Mucosa of stomach (tissue), 1 donor: ENCODE measurements around the gene FLRT2.

Source experiments
- H3K27me3 ChIP-seq: one replicate; pipeline ENCODE4 v1.7.0; 2013; ENCODE audit warnings: mild to moderate bottlenecking, low read length; ENCODE audit not compliant: control insufficient read depth, insufficient read depth
- H3K36me3 ChIP-seq: one replicate; pipeline ENCODE4 v1.7.0; 2013; ENCODE audit warnings: low read length; ENCODE audit not compliant: control insufficient read depth, insufficient read depth
- H3K4me1 ChIP-seq: one replicate; pipeline ENCODE4 v1.7.0; 2013; ENCODE audit warnings: mild to moderate bottlenecking, low read length; ENCODE audit not compliant: control insufficient read depth, insufficient read depth
- H3K4me3 ChIP-seq: one replicate; pipeline ENCODE4 v1.7.0; 2013; ENCODE audit warnings: low read length
- H3K9ac ChIP-seq: one replicate; pipeline ENCODE4 v1.7.0; 2013; ENCODE audit warnings: mild to moderate bottlenecking, low read length, moderate library complexity
- H3K9me3 ChIP-seq: one replicate; pipeline ENCODE4 v1.7.0; 2013; ENCODE audit warnings: mild to moderate bottlenecking, low read length, moderate library complexity; ENCODE audit not compliant: control insufficient read depth
- donor health status: Pancreatic carcinoma.

Gene FLRT2

GRCh38 chr14:85587151-85587711 lies 57.3 kb downstream of the FLRT2 start:
- H3K36me3 ChIP-seq: no peaks in the 10 kb centered on the region
- no peaks in the 10 kb centered on the region for H3K9me3 ChIP-seq
- no peak overlapping the region for H3K9ac ChIP-seq
- no peaks in the 10 kb centered on the region for H3K4me1 ChIP-seq
- no peak overlapping the region for H3K4me3 ChIP-seq
- no peaks in the 10 kb centered on the region for H3K27me3 ChIP-seq

- H3K36me3 ChIP-seq: no peaks in the 10 kb centered on the region
- no peaks in the 10 kb centered on the region for H3K27me3 ChIP-seq
- no peaks in the 10 kb centered on the region for H3K4me1 ChIP-seq
- no peak overlapping the region for H3K4me3 ChIP-seq
- no peaks in the 10 kb centered on the region for H3K9me3 ChIP-seq
- H3K9ac ChIP-seq: no peak overlapping the region
Observed at GRCh38 chr14:85590784-85591183, 60.8 kb downstream of the FLRT2 start.

GRCh38 chr14:85594217-85594616 lies 64.3 kb downstream of the FLRT2 start:
- no peaks in the 10 kb centered on the region for H3K36me3 ChIP-seq
- H3K4me1 ChIP-seq: no peaks in the 10 kb centered on the region
- no peak overlapping the region for H3K4me3 ChIP-seq

GRCh38 chr14:85595981-85596380 lies 66.0 kb downstream of the FLRT2 start:
- H3K4me1 ChIP-seq: no peaks in the 10 kb centered on the region

More at GRCh38 chr14:85594217-85594616, 64.3 kb downstream of the FLRT2 start:
- Histone ChIP-seq H3K9ac (no peak overlapping the region), H3K9me3 (no peaks in the 10 kb centered on the region), H3K27me3 (no peaks in the 10 kb centered on the region)

GRCh38 chr14:85596562-85596961 lies 66.6 kb downstream of the FLRT2 start:
- H3K9ac ChIP-seq: no peak overlapping the region
- no peaks in the 10 kb centered on the region for H3K9me3 ChIP-seq
- H3K27me3 ChIP-seq: no peaks in the 10 kb centered on the region
- H3K36me3 ChIP-seq: no peaks in the 10 kb centered on the region
- no peak overlapping the region for H3K4me3 ChIP-seq
- H3K4me1 ChIP-seq: no peaks in the 10 kb centered on the region

More at GRCh38 chr14:85595981-85596380, 66.0 kb downstream of the FLRT2 start:
- Histone ChIP-seq H3K9ac (no peak overlapping the region), H3K36me3 (no peaks in the 10 kb centered on the region), H3K27me3 (no peaks in the 10 kb centered on the region), H3K4me3 (no peak overlapping the region), H3K9me3 (no peaks in the 10 kb centered on the region)

- Histone ChIP-seq H3K4me3 (no peak overlapping the region), H3K36me3 (no peaks in the 10 kb centered on the region), H3K9ac (no peak overlapping the region), H3K4me1 (no peaks in the 10 kb centered on the region), H3K9me3 (no peaks in the 10 kb centered on the region), H3K27me3 (no peaks in the 10 kb centered on the region)
Observed at GRCh38 chr14:85597701-85598100, 67.8 kb downstream of the FLRT2 start.

GRCh38 chr14:85599939-85600338 lies 70.0 kb downstream of the FLRT2 start:
- Histone ChIP-seq H3K4me1 (no peaks in the 10 kb centered on the region), H3K27me3 (no peaks in the 10 kb centered on the region), H3K9me3 (no peaks in the 10 kb centered on the region), H3K9ac (no peak overlapping the region), H3K4me3 (no peak overlapping the region), H3K36me3 (no peaks in the 10 kb centered on the region)

GRCh38 chr14:85601246-85601645 lies 71.3 kb downstream of the FLRT2 start:
- no peak overlapping the region for H3K9ac ChIP-seq
- no peak overlapping the region for H3K4me3 ChIP-seq
- H3K4me1 ChIP-seq: no peaks in the 10 kb centered on the region
- no peaks in the 10 kb centered on the region for H3K9me3 ChIP-seq
- H3K36me3 ChIP-seq: no peaks in the 10 kb centered on the region
- H3K27me3 ChIP-seq: no peaks in the 10 kb centered on the region

- Histone ChIP-seq H3K9ac (no peak overlapping the region), H3K9me3 (no peaks in the 10 kb centered on the region), H3K4me3 (no peak overlapping the region), H3K4me1 (no peaks in the 10 kb centered on the region), H3K36me3 (no peaks in the 10 kb centered on the region), H3K27me3 (no peaks in the 10 kb centered on the region)
Observed at GRCh38 chr14:85601690-85602089, 71.7 kb downstream of the FLRT2 start.

GRCh38 chr14:85602345-85602744 lies 72.4 kb downstream of the FLRT2 start:
- no peaks in the 10 kb centered on the region for H3K9me3 ChIP-seq
- H3K36me3 ChIP-seq: no peaks in the 10 kb centered on the region
- H3K4me3 ChIP-seq: no peak overlapping the region
- H3K4me1 ChIP-seq: no peaks in the 10 kb centered on the region
- H3K9ac ChIP-seq: no peak overlapping the region
- no peaks in the 10 kb centered on the region for H3K27me3 ChIP-seq

- H3K4me3 ChIP-seq: no peak overlapping the region
- no peak overlapping the region for H3K9ac ChIP-seq
- H3K36me3 ChIP-seq: no peaks in the 10 kb centered on the region
- no peaks in the 10 kb centered on the region for H3K4me1 ChIP-seq
- H3K9me3 ChIP-seq: no peaks in the 10 kb centered on the region
- H3K27me3 ChIP-seq: no peaks in the 10 kb centered on the region
Observed at GRCh38 chr14:85604021-85604420, 74.1 kb downstream of the FLRT2 start.

GRCh38 chr14:85604714-85605113 lies 74.8 kb downstream of the FLRT2 start:
- Histone ChIP-seq H3K4me1 (no peaks in the 10 kb centered on the region), H3K9ac (no peak overlapping the region), H3K36me3 (no peaks in the 10 kb centered on the region), H3K4me3 (no peak overlapping the region), H3K27me3 (no peaks in the 10 kb centered on the region), H3K9me3 (no peaks in the 10 kb centered on the region)

GRCh38 chr14:85607651-85608081 lies 77.7 kb downstream of the FLRT2 start:
- Histone ChIP-seq H3K36me3 (no peaks in the 10 kb centered on the region), H3K9me3 (no peaks in the 10 kb centered on the region), H3K9ac (no peak overlapping the region), H3K27me3 (no peaks in the 10 kb centered on the region), H3K4me1 (no peaks in the 10 kb centered on the region), H3K4me3 (no peak overlapping the region)
